ENCODE results near the gene PBRM1. TPM values are rescaled to one million over a fixed set of nuclear protein-coding genes. Genes with fewer than 3 reads are reported as not detected.

PBRM1 gene
- total and polyA plus RNA-seq, 2 of the 13 experiments (the other 11 are each of a cell fraction or from before 2014, with no cell fraction given): 10.9 to 33.2 TPM

DNA sequence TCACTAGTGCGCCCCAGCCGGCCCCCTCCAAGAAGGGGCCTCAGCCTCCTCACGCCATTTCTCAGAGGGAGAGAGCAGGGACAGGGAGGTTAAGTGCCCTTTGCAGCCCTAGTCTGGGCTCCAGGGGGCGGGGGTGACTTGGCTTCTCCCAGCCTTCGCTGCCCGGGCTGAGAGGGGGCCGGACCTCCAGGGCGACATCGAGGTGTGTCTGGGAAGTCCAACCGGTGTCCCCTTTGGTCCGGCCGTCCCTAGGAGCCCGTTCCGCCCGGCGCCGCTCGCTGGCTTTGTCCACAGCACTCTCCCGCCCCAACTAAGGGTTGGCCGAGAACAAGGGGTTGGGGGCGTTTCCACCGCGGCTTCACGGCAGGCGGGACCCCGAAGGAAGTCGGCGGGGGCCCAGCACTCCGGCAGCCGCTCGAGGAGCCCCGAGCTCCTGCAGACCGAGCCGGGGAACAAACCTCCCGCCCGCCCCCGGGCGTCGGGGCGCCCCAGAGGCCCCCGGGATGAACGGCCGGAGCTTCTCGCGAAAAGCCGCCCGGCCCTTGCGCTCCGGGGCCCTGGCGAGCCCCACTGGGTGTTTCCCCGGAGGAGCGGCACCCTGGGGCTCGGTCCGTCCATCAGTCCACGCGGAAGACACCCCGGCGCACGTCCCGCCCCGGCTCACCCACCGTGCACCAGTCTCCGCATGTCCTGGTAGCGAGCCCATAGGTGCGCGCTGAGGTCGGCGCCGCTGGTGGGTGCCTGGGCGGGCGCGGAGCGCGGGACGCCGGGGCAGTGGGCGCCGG lies 152.7 kb downstream of the PBRM1 start (continued):
- TF ChIP-seq, protein P1, sequence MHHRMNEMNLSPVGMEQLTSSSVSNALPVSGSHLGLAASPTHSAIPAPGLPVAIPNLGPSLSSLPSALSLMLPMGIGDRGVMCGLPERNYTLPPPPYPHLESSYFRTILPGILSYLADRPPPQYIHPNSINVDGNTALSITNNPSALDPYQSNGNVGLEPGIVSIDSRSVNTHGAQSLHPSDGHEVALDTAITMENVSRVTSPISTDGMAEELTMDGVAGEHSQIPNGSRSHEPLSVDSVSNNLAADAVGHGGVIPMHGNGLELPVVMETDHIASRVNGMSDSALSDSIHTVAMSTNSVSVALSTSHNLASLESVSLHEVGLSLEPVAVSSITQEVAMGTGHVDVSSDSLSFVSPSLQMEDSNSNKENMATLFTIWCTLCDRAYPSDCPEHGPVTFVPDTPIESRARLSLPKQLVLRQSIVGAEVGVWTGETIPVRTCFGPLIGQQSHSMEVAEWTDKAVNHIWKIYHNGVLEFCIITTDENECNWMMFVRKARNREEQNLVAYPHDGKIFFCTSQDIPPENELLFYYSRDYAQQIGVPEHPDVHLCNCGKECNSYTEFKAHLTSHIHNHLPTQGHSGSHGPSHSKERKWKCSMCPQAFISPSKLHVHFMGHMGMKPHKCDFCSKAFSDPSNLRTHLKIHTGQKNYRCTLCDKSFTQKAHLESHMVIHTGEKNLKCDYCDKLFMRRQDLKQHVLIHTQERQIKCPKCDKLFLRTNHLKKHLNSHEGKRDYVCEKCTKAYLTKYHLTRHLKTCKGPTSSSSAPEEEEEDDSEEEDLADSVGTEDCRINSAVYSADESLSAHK (CRISPR knock-in tag; IDR thresholded peaks at IDR 0.05; ENCODE audit: borderline replicate concordance): no peak
- TF ChIP-seq, protein P2, sequence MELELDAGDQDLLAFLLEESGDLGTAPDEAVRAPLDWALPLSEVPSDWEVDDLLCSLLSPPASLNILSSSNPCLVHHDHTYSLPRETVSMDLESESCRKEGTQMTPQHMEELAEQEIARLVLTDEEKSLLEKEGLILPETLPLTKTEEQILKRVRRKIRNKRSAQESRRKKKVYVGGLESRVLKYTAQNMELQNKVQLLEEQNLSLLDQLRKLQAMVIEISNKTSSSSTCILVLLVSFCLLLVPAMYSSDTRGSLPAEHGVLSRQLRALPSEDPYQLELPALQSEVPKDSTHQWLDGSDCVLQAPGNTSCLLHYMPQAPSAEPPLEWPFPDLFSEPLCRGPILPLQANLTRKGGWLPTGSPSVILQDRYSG (CRISPR knock-in tag; IDR thresholded peaks at IDR 0.05): no peak
- TF ChIP-seq SAP130 (CRISPR knock-in tag; IDR thresholded peaks at IDR 0.05; ENCODE audit: low read depth): peak; percentile 25; the same call in 1 of the 2 replicates
- no peak for TF ChIP-seq FOXA3 (CRISPR knock-in tag; IDR thresholded peaks at IDR 0.05)
- no peak for TF ChIP-seq POLR2G (IDR thresholded peaks at IDR 0.05; ENCODE audit: low read depth, low read length)
- TF ChIP-seq, protein P3, sequence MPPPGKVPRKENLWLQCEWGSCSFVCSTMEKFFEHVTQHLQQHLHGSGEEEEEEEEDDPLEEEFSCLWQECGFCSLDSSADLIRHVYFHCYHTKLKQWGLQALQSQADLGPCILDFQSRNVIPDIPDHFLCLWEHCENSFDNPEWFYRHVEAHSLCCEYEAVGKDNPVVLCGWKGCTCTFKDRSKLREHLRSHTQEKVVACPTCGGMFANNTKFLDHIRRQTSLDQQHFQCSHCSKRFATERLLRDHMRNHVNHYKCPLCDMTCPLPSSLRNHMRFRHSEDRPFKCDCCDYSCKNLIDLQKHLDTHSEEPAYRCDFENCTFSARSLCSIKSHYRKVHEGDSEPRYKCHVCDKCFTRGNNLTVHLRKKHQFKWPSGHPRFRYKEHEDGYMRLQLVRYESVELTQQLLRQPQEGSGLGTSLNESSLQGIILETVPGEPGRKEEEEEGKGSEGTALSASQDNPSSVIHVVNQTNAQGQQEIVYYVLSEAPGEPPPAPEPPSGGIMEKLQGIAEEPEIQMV (CRISPR knock-in tag; IDR thresholded peaks at IDR 0.05; ENCODE audit: low read depth): peak; percentile 49; the same call in 1 of the 2 replicates
- no peak for TF ChIP-seq HHEX (CRISPR knock-in tag; IDR thresholded peaks at IDR 0.05)
- no peak for TF ChIP-seq ISX (CRISPR knock-in tag; conservative IDR thresholded peaks at IDR 0.05)
- no peak for TF ChIP-seq RNF2 (conservative IDR thresholded peaks at IDR 0.05; ENCODE audit: low read depth)
- peak; percentile 75 for TF ChIP-seq RBFOX2 (IDR thresholded peaks at IDR 0.05; ENCODE audit: low read depth, low read length)
- TF ChIP-seq ZNF605 (CRISPR knock-in tag; IDR thresholded peaks at IDR 0.05): no peak
- no peak for TF ChIP-seq NFIC (IDR thresholded peaks at IDR 0.05; ENCODE audit: low read length)
- no peak for TF ChIP-seq SRF (IDR thresholded peaks at IDR 0.05; ENCODE audit: low read depth, low read length)
- TF ChIP-seq, protein P4, sequence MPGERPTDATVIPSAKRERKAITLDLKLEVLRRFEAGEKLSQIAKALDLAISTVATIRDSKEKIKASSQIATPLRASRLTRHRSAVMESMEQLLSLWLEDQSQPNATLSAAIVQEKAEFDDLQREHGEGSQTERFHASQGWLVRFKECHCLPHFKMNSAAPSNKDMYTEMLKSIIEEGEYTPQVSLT (CRISPR knock-in tag; IDR thresholded peaks at IDR 0.05; ENCODE audit: borderline replicate concordance, low read depth): no peak
- TF ChIP-seq, protein P5, sequence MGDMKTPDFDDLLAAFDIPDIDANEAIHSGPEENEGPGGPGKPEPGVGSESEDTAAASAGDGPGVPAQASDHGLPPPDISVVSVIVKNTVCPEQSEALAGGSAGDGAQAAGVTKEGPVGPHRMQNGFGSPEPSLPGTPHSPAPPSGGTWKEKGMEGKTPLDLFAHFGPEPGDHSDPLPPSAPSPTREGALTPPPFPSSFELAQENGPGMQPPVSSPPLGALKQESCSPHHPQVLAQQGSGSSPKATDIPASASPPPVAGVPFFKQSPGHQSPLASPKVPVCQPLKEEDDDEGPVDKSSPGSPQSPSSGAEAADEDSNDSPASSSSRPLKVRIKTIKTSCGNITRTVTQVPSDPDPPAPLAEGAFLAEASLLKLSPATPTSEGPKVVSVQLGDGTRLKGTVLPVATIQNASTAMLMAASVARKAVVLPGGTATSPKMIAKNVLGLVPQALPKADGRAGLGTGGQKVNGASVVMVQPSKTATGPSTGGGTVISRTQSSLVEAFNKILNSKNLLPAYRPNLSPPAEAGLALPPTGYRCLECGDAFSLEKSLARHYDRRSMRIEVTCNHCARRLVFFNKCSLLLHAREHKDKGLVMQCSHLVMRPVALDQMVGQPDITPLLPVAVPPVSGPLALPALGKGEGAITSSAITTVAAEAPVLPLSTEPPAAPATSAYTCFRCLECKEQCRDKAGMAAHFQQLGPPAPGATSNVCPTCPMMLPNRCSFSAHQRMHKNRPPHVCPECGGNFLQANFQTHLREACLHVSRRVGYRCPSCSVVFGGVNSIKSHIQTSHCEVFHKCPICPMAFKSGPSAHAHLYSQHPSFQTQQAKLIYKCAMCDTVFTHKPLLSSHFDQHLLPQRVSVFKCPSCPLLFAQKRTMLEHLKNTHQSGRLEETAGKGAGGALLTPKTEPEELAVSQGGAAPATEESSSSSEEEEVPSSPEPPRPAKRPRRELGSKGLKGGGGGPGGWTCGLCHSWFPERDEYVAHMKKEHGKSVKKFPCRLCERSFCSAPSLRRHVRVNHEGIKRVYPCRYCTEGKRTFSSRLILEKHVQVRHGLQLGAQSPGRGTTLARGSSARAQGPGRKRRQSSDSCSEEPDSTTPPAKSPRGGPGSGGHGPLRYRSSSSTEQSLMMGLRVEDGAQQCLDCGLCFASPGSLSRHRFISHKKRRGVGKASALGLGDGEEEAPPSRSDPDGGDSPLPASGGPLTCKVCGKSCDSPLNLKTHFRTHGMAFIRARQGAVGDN (CRISPR knock-in tag; IDR thresholded peaks at IDR 0.05): peak; percentile 79
- TF ChIP-seq THYN1 (CRISPR knock-in tag; IDR thresholded peaks at IDR 0.05; ENCODE audit: borderline replicate concordance, low read depth): no peak
- no peak; the same call in 1 of the 2 replicates for TF ChIP-seq ZNF501 (CRISPR knock-in tag; IDR thresholded peaks at IDR 0.05)
- TF ChIP-seq ZNF788 (CRISPR knock-in tag; IDR thresholded peaks at IDR 0.05; ENCODE audit: borderline replicate concordance): peak; percentile 26; the same call in 1 of the 2 replicates
- TF ChIP-seq CBX2 (IDR thresholded peaks at IDR 0.05; ENCODE audit: low read depth, low read length): no peak
- TF ChIP-seq CBX2 (CRISPR knock-in tag; IDR thresholded peaks at IDR 0.05; ENCODE audit: low read depth): no peak
- no peak for TF ChIP-seq ZNF878 (CRISPR knock-in tag; IDR thresholded peaks at IDR 0.05)
